Measurements from ENCODE around the gene CFAP74.

Gene CFAP74

DNA sequence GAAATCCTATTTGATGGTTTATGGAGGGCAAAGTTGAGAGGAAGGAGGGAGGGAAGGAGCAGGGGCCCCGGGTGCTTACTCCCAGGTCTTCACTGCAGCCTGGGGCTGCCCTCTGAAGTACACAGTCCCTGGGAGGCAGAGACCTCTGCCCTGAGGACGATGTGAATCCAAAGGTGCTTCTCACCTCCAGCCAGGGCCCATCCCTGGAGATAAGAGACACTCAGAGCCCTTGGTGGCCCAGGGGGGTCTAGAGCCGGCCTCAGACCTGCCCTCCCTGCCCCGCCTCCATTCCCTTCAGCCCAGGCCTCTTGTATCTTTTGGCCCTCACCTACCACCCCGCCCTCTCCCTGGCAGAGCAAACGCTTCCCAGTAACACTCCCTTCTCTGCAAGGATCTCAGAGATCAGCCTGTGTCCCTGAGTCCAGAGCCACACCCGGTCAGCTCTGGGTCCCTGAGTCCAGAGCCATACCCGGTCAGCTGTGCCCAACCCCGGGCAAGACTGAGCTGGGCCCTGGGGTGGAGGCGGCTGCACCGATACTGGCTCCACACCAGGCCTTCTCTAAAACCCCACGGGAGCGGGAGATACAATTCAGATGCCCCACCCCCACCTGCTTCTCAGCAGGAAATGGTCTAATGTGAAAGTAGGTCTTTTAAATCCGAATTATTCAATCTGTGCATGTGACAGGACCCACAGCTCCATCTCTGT is 109.1 kb downstream of the CFAP74 start:
- Mint-ChIP-seq H3K27me3 (ENCODE audit: low read depth) (peaks cover 15% of the 10 kb centered on the region), H3K27ac (peak overlapping the region in 2 of 3 experiments; percentile 58 to 88), H3K36me3 (ENCODE audit: low read depth) (no peaks in the 10 kb centered on the region), H3K4me3 (peak overlapping the region; percentile 59 to 75 (median 62)), H3K9me3 (no peaks in the 10 kb centered on the region), H3K4me1 (peaks cover 19% of the 10 kb centered on the region)
- TF ChIP-seq CTCF (IDR thresholded peaks at IDR 0.05; ENCODE audit: unreplicated experiment in 3 of 3): no peak

- H3K27ac Mint-ChIP-seq: no peak overlapping the region
- peak overlapping the region in 2 of 3 experiments; percentile 8 to 69 for H3K4me3 Mint-ChIP-seq
- H3K4me1 Mint-ChIP-seq: peaks cover 23% of the 10 kb centered on the region
- peaks cover 4% of the 10 kb centered on the region for H3K36me3 Mint-ChIP-seq (ENCODE audit: low read depth)
- H3K27me3 Mint-ChIP-seq (ENCODE audit: low read depth): peaks cover 15% of the 10 kb centered on the region
- H3K9me3 Mint-ChIP-seq: no peaks in the 10 kb centered on the region
- TF ChIP-seq CTCF (IDR thresholded peaks at IDR 0.05; ENCODE audit: unreplicated experiment in 3 of 3): no peak
Measured at GRCh38 chr1:1893997-1894353, 109.6 kb downstream of the CFAP74 start.

GRCh38 chr1:1893291-1893985 is 110.1 kb downstream of the CFAP74 start:
- Mint-ChIP-seq H3K9me3 (no peaks in the 10 kb centered on the region), H3K4me1 (peaks cover 28% of the 10 kb centered on the region), H3K27me3 (ENCODE audit: low read depth) (peaks cover 15% of the 10 kb centered on the region), H3K36me3 (ENCODE audit: low read depth) (peaks cover 6% of the 10 kb centered on the region), H3K4me3 (peak overlapping the region; percentile 69 to 88 (median 82)), H3K27ac (peak overlapping the region in 1 of 3 experiments; percentile 36)
- TF ChIP-seq CTCF (IDR thresholded peaks at IDR 0.05; ENCODE audit: unreplicated experiment in 3 of 3): no peak

DNA sequence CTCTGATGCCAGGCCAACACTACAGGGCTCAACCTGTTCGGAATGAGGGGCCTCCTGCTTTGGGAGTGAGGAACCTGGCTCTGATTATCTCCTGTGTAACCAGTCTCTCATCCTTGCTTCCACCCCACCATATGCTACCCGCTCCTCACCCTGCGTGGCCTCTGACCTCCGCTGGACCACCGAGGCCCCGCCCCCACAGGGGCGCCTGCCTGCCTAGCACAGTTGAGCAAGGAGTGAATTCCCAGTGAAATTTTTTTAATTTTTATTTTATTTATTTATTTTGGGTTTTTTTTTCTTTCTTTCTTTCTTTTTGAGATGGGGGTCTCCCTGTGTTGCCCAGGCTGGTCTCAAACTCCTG is 110.8 kb downstream of the CFAP74 start:
- peaks cover 15% of the 10 kb centered on the region for H3K27me3 Mint-ChIP-seq (ENCODE audit: low read depth)
- H3K27ac Mint-ChIP-seq: peak overlapping the region; percentile 89 to 92 (median 91)
- H3K4me1 Mint-ChIP-seq: peaks cover 32% of the 10 kb centered on the region
- H3K36me3 Mint-ChIP-seq (ENCODE audit: low read depth): peaks cover 6% of the 10 kb centered on the region
- no peak for TF ChIP-seq CTCF (IDR thresholded peaks at IDR 0.05; ENCODE audit: unreplicated experiment in 3 of 3)
- H3K9me3 Mint-ChIP-seq: no peaks in the 10 kb centered on the region
- H3K4me3 Mint-ChIP-seq: peak overlapping the region; percentile 82 to 90 (median 88)

DNA sequence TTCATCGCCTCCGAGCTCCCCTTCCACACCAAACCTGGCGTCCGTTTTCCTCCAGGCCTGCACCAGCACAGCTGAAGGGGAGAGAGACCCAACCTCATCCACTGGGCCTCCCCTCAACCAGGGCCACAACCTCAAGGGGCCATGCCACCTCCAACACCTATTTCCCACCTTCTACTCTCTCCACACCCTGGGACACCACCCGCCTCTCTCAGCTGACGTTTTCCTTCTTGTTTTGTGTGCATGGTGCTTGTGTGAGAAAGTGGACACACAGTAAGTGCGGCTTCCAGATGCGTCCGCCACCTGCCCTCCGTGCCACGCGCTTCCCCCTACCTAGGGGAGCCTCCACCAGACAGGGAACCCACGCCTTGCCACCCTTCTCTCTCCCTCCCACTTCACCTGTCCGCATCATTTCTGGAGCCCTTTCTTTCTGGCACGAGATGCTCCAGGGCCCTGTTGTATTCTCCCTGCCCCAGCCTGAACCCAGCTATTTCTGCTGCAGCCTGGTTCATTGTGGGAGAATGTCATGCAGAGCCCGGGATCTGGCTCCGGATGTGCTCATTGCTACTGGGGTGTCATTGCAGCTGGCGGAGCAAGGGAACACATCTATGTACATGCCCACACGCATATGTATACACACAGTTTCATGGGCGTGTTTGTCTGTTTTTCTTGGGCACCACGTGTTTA is 111.4 kb downstream of the CFAP74 start:
- Mint-ChIP-seq H3K27me3 (ENCODE audit: low read depth) (peaks cover 13% of the 10 kb centered on the region), H3K36me3 (ENCODE audit: low read depth) (peaks cover 7% of the 10 kb centered on the region), H3K9me3 (no peaks in the 10 kb centered on the region), H3K4me1 (peaks cover 35% of the 10 kb centered on the region), H3K4me3 (peak overlapping the region; percentile 82 to 90 (median 88)), H3K27ac (peak overlapping the region; percentile 89 to 92 (median 91))
- TF ChIP-seq CTCF (IDR thresholded peaks at IDR 0.05; ENCODE audit: unreplicated experiment in 3 of 3): no peak
